Body of pancreas (tissue), 4 donors: ENCODE results near the gene ARL4D.

Experiments used
- POLR2A ChIP-seq, 3 donors: fragments of 450-650 bp; IDR thresholded peaks; one replicate each; pipeline ENCODE4 v1.6.1; 2016; ENCODE audit warnings: antibody characterized with exemption in 3 of 3, mild to moderate bottlenecking in 2 of 3
- TF ChIP-seq, protein P1 (sequence below), 7 experiments: fragments of 450-650 bp in 4 of 7; fragments of 200-600 bp in 3 of 7; sonication (generic) in 3 of 7; IDR thresholded peaks; one replicate each; pipeline ENCODE4 v1.5.1; 2016 to 2019; ENCODE audit warnings: antibody characterized with exemption in 7 of 7

DNA sequence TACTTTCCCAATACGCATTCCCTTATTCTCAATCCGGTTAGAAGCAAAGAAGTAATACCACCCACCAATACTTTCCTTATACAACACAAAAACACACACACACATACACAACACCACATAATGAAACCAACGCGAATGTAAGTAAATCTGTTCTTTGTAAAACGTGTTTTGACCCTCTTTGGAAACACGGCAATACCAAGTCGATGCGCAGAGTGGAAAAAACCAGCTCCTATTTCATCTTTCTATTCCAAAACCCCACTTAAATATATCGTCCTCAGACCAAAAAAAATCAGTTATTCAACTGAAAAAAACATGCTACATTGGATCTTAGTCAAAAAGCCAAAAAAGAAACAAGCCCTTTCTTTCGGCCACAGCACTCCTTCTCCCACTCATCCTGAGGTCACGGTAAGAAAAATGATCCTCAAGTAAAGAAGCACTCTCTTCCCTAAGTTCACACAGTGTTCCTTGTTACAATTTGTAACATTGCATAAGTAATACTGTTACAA lies 31.0 kb upstream of the ARL4D start:
- TF ChIP-seq, protein P1, sequence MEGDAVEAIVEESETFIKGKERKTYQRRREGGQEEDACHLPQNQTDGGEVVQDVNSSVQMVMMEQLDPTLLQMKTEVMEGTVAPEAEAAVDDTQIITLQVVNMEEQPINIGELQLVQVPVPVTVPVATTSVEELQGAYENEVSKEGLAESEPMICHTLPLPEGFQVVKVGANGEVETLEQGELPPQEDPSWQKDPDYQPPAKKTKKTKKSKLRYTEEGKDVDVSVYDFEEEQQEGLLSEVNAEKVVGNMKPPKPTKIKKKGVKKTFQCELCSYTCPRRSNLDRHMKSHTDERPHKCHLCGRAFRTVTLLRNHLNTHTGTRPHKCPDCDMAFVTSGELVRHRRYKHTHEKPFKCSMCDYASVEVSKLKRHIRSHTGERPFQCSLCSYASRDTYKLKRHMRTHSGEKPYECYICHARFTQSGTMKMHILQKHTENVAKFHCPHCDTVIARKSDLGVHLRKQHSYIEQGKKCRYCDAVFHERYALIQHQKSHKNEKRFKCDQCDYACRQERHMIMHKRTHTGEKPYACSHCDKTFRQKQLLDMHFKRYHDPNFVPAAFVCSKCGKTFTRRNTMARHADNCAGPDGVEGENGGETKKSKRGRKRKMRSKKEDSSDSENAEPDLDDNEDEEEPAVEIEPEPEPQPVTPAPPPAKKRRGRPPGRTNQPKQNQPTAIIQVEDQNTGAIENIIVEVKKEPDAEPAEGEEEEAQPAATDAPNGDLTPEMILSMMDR (IDR thresholded peaks at IDR 0.05) = no peak
- peak in 2 of 3 donors; percentile 73 to 88 for TF ChIP-seq POLR2A (IDR thresholded peaks at IDR 0.05)
